HPDE6-E6E7 (cell line): ENCODE data around the gene MARS1.
"Not testable (repeated sequence)": the region's sequence is repeated elsewhere in the genome, so short reads cannot be mapped to it uniquely, and the experiment has no call there.

Experiments
- DNase-seq: peaks from one replicate; pipeline ENCODE4 v3.0.0; 2011; ENCODE audit warnings: missing footprints; ENCODE audit errors: extremely low spot score

Gene MARS1

GRCh38 chr12:57550641-57551549 lies 63.0 kb downstream of the MARS1 start:
- no peak for DNase-seq

GRCh38 chr12:57551637-57552305 lies 63.9 kb downstream of the MARS1 start:
- no peak for DNase-seq

- no peak for DNase-seq
Observed at GRCh38 chr12:57552306-57552651, 64.4 kb downstream of the MARS1 start.

- no peak for DNase-seq
Observed at GRCh38 chr12:57552835-57553313, 65.0 kb downstream of the MARS1 start.

DNA sequence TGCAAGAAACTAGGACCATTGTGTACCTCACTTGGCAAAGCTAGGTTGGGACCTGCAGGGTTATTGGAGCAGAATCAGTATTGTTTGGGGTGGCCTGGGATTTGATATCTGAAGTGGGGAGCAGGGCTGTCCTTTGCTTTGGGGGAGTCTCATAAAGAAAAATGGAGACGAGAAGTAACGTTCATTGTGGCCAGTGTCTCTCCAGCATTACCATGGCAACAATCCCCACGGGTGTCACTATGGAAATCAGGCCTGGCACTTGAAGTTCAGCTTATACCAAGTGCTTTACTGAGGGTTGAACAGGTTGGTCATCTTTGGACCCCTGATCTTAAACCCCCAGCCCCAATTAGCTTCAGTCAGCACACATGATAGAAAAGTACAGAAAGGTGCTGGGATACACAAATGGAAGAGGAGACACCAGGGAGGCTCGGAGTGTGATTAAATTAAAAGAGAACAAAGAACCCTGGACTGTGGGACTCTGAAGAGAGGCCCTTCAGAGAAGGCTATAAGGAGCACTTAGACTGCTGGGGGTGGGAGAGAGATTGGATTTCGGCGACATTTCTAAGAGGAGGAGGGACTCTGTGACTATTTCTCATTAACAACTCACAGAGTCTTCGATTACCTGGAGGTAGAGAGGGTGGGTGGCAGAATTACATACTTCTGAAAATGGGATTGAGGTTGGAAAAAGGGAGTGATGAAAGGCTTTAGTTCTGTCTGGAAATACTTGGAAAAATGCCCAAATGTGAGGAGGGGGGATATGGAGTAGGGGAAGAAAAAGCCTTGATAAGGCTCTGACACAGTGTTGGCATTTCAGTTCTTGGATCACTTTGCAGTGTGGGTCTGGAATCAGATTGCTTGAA lies 65.7 kb downstream of the MARS1 start:
- no peak for DNase-seq

DNA sequence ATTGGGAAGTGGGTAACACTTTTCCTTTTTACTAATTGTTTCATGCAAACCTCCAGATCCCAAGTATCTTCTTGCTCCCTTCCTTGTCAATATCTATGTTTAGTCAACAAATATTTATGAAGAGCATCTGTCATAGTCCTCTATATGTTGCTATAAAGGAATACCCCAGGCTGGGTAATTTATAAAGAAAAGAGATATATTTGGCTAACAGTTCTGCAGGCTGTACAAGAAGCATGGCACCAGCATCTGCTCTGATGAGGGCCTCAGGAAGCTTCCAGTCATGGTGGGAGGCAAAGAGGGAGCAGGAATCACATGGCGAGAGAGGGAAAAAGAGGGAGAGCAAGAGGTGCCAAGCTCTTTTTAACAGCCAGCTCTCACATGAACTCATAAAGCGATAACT lies 66.6 kb downstream of the MARS1 start:
- DNase-seq = no peak

DNA sequence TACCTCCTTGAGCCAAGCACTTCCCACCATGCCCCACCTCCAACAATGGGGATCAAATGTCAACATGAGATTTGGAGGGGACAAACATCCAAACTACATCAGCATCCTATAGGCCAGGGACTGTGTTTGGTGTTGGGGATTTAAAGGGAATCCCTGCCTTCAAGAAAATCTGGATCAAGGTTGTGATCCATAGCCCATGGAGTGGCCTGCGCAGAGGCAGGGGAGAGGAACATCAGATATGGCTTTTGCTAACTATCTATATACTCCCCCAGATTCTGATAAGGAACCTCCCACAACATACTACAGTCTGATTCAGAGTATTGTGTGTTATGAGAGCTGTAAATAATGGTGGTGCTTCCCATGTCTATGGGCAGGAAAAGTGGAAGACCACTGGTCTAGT lies 67.0 kb downstream of the MARS1 start:
- no peak for DNase-seq

DNA sequence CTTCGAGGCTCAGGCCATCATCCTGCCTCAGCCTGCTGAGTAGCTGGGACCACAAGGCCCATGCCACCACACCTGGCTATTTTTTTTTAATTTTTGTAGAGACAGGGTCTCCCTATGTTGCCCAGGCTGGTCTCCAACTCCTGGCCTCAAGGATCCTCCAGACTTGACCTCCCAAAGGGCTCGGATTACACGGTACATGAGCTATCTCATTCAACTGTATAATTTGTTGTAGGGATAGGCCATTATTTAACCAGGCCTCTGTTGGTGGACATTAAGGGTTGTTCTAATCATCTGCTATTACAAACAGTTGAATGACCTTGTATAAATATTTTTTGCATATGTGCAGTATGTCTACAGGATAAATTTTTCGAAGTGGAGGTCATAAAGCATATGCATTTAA lies 71.0 kb downstream of the MARS1 start:
- no peak for DNase-seq

DNA sequence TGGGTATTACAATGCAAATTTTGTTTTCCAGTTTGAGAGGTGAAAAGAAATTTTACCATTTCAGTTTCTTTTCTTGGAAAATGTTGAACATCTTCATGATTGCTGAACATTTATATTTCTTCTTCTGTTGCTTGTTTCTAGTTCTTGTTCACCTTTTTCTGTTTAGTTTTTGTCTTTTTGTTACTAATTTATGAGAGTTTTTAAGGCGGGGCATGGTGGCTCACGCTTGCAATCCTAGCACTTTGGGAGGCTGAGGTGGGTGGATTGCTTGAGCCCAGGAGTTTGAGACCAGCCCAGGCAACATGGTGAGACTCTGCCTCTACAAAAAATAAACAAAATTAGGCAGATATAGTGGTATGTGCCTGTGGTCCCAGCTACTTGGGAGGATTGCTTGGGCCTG lies 72.6 kb downstream of the MARS1 start:
- DNase-seq = no peak

- DNase-seq = not testable (repeated sequence)
Observed at GRCh38 chr12:57561117-57561516, 73.2 kb downstream of the MARS1 start.

- DNase-seq = no peak
Observed at GRCh38 chr12:57563358-57563757, 75.5 kb downstream of the MARS1 start.

- no peak for DNase-seq
Observed at GRCh38 chr12:57564178-57564740, 76.4 kb downstream of the MARS1 start.
